Left lung (tissue), 10 donors: ENCODE results near the gene MOV10L1. TPM values are rescaled to one million over a fixed set of nuclear protein-coding genes. Genes with fewer than 3 reads are reported as not detected.
A peak's percentile ranks its signal among the peaks of the same experiment; 100 is the strongest.

ENCODE experiments used
- ATAC-seq: fragments of 200-7000 bp; cut with Tn5 transposase; one replicate; pipeline ENCODE4 v1.9.1; 2020; ENCODE audit warnings: moderate library complexity
- DNase-seq, 4 donors: peaks; one replicate each; pipeline ENCODE4 v3.0.0-alpha.2; 2013 to 2020
- H3K27ac ChIP-seq, 2 donors: fragments of 200-600 bp; sonication (generic) in 1 of 2; one replicate each; pipeline versions ENCODE4 v1.5.0 to v1.8.0; 2020 to 2021
- H3K27me3 ChIP-seq, 2 donors: fragments of 200-600 bp; sonication (generic) in 1 of 2; one replicate each; pipeline versions ENCODE4 v1.5.0 to v1.8.0; 2020 to 2021
- H3K36me3 ChIP-seq, 2 donors: fragments of 200-600 bp; sonication (generic) in 1 of 2; one replicate each; pipeline versions ENCODE4 v1.5.0 to v1.8.0; 2020 to 2021
- H3K4me1 ChIP-seq, 2 donors: fragments of 200-600 bp; one replicate each; pipeline ENCODE4 v1.8.0; 2021
- H3K4me3 ChIP-seq, 2 donors: fragments of 200-600 bp; sonication (generic) in 1 of 2; one replicate each; pipeline versions ENCODE4 v1.5.0 to v1.8.0; 2020 to 2021; ENCODE audit warnings: mild to moderate bottlenecking in 1 of 2
- H3K9me3 ChIP-seq, 2 donors: fragments of 200-600 bp; sonication (generic) in 1 of 2; one replicate each; pipeline versions ENCODE4 v1.5.0 to v1.8.0; 2020 to 2021
- intact Hi-C, 2 donors: fragments of 100-400 bp; cut with DNase I; formaldehyde crosslinking; loops; one replicate each; pipeline versions ENCODE4 v1.11.2 to v1.14.2; 2022
- polyA plus RNA-seq, 6 donors: library from polyadenylated mRNA; unstranded; fragments of 120-200 nt; gene quantifications; one replicate each; pipeline ENCODE4 v1.2.1, GENCODE V29; 2013; ENCODE audit not compliant: insufficient read length in 6 of 6
- total RNA-seq, 2 donors: library from RNA; stranded (reverse); fragmentation: NEBNext Ultra II Directional; extraction: Animal tissue kit (Norgen Biotek cat#: 25700); gene quantifications; one replicate each; pipeline ENCODE4 v1.2.1, GENCODE V29; 2021
- TF ChIP-seq, protein P1 (sequence below), 2 donors: fragments of 200-600 bp; sonication (generic) in 1 of 2; IDR thresholded peaks; one replicate each; pipeline versions ENCODE4 v1.5.0 to v1.8.0; 2021; ENCODE audit warnings: antibody characterized with exemption in 2 of 2
- donor health status: DM: no; HTN: yes; CAD: no.
- donor health status: DM: no; HTN: no; CAD: no.

MOV10L1 gene
- total and polyA plus RNA-seq, 8 donors: 0.37 to 4.7 (median 2.2) TPM

DNA sequence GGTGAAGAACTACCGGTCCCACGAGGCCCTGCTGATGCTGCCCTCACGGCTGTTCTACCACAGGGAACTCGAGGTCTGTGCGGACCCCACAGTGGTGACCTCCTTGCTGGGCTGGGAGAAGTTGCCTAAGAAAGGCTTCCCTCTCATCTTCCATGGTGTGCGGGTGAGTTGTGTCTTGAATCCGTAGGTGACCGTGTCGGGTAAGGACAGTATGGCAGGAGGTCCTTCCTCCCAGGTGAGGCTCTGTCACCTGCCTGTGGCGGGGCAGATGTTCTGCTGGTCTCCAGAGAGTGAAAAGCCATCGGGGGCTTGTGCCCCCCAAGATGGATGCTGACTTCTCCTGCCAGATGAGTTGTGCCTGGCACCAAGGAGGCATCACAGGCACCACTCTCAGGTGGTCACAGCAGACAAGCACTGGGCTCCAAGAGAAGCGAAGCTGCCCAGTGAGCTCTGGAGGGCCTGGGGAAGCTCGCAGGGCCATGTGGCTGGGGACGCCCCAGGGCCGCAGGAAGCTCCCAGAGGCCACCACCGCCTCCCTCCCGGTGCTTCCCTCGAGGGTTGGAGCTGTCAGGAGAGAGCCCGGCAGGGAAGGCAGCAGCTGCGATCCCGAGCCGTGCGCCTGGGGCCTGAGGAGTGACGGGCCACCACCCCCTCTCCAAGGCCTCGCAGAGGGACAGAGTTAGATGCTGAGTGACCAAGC, 63.4 kb downstream of the MOV10L1 start:
- H3K4me1 ChIP-seq: peaks cover 0 to 11% of the 10 kb centered on the region in 2 donors
- no peaks in the 10 kb centered on the region for H3K36me3 ChIP-seq
- TF ChIP-seq, protein P1, sequence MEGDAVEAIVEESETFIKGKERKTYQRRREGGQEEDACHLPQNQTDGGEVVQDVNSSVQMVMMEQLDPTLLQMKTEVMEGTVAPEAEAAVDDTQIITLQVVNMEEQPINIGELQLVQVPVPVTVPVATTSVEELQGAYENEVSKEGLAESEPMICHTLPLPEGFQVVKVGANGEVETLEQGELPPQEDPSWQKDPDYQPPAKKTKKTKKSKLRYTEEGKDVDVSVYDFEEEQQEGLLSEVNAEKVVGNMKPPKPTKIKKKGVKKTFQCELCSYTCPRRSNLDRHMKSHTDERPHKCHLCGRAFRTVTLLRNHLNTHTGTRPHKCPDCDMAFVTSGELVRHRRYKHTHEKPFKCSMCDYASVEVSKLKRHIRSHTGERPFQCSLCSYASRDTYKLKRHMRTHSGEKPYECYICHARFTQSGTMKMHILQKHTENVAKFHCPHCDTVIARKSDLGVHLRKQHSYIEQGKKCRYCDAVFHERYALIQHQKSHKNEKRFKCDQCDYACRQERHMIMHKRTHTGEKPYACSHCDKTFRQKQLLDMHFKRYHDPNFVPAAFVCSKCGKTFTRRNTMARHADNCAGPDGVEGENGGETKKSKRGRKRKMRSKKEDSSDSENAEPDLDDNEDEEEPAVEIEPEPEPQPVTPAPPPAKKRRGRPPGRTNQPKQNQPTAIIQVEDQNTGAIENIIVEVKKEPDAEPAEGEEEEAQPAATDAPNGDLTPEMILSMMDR (IDR thresholded peaks at IDR 0.05): no peak
- H3K27me3 ChIP-seq: peaks cover 0 to 13% of the 10 kb centered on the region in 2 donors
- H3K9me3 ChIP-seq: no peaks in the 10 kb centered on the region
- ATAC-seq: no peak
- H3K4me3 ChIP-seq: no peak overlapping the region
- intact Hi-C loops: no loop called here
- DNase-seq: no peak
- H3K27ac ChIP-seq: no peak overlapping the region

DNA sequence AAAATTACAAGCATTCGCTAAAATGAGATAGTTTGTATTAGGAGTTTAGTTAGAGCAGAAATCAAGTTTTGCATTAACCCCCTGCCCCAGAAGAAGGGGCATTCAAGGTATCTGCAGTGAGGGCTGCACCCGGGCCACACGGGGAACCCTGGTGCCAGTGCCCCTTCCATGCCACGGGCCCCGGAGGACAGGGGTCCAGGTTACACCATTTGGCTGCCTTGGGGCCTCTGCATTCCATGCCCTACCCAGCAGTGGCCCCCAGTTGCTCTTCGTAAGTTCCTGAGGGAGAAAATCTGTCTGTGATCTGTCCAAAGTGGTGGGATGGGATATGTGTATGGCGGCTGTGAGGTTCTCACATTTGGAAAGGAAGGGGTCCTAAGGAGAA, 63.9 kb downstream of the MOV10L1 start:
- no peak overlapping the region for H3K27ac ChIP-seq
- H3K9me3 ChIP-seq: no peaks in the 10 kb centered on the region
- peaks cover 0 to 17% of the 10 kb centered on the region in 2 donors for H3K27me3 ChIP-seq
- no peak for DNase-seq
- intact Hi-C loops: no loop called here
- no peak overlapping the region for H3K4me3 ChIP-seq
- TF ChIP-seq, protein P1 (IDR thresholded peaks at IDR 0.05): no peak
- H3K36me3 ChIP-seq: no peaks in the 10 kb centered on the region
- no peak for ATAC-seq
- H3K4me1 ChIP-seq: peaks cover 0 to 6% of the 10 kb centered on the region in 2 donors

DNA sequence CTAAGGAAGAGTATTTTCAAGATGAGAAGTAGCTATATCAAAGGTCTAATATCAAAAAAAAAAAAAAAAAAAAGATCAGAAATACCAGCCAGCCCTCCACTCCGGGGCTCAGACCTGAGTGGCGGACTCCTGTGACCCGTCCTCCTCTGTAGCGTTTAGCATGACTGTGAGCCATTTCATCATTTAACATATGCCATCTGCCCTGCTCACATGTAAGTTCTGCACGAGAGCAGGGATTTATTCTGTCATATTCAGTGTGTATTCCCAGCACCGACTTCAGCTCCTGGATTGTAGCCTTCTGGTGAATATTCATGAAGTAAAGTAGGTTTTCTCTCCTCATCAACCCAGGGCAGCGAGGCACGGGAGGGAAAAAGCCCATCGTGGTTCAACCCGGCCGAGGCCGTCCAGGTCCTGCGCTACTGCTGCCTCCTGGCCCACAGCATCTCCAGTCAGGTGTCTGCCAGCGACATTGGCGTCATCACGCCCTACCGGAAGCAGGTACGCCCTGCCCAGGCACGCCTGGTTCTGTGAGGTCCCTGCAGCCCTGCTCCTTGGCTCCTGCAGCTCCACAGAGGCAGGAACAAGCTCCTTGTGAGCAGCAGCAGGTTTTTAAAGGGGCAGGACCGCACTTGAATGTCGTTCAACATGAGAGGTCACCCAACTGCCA, 68.0 kb downstream of the MOV10L1 start:
- intact Hi-C loops: no loop called here
- H3K27ac ChIP-seq: no peak overlapping the region
- DNase-seq: peak in 3 of 4 donors; percentile 44 to 88 (median 62)
- no peaks in the 10 kb centered on the region for H3K36me3 ChIP-seq
- no peaks in the 10 kb centered on the region for H3K4me1 ChIP-seq
- H3K27me3 ChIP-seq: peaks cover 0 to 24% of the 10 kb centered on the region in 2 donors
- TF ChIP-seq, protein P1 (IDR thresholded peaks at IDR 0.05): no peak
- H3K4me3 ChIP-seq: no peak overlapping the region
- peak; percentile 97 for ATAC-seq
- H3K9me3 ChIP-seq: no peaks in the 10 kb centered on the region

DNA sequence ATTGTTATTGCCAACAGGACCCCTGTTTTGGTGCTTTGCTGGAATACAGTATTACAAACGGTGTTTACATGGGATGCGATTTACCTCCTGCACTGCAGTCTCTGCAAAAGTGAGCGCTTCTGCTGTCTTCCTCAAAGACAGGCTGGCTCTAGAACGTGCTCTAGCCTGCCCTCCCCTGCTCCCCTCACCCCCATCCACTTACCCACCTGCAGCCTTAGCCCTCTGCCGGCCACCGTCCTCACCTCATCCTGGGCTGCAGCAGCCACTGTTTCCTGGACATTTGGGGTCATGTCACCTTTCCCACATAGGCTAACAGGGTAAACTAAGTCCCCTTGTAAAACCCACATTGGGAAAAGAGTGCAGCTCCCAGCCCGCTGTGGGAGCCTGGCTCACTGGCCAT, 71.1 kb downstream of the MOV10L1 start:
- peaks cover 0 to 36% of the 10 kb centered on the region in 2 donors for H3K27me3 ChIP-seq
- no peak overlapping the region for H3K4me3 ChIP-seq
- H3K27ac ChIP-seq: no peak overlapping the region
- no peak for ATAC-seq
- no peaks in the 10 kb centered on the region for H3K4me1 ChIP-seq
- no peaks in the 10 kb centered on the region for H3K36me3 ChIP-seq
- H3K9me3 ChIP-seq: no peaks in the 10 kb centered on the region
- intact Hi-C loops: no loop called here
- TF ChIP-seq, protein P1 (IDR thresholded peaks at IDR 0.05): no peak
- DNase-seq: no peak
